ENCODE measurements around the gene CDCA5. TPM values are rescaled to one million over a fixed set of nuclear protein-coding genes. Genes with fewer than 3 reads are reported as not detected.

The CDCA5 gene
- total and polyA plus RNA-seq, 2 donors (not counting 1 experiment from before 2014, with no cell fraction given), result 3.0 to 4.6 TPM

GRCh38 chr11:65069217-65069616, 14.6 kb downstream of the CDCA5 start:
- Histone ChIP-seq H3K9ac (ENCODE audit: insufficient read depth, low read length) (no peak overlapping the region), H4K20me1 (ENCODE audit: control insufficient read depth, extremely low read depth, insufficient read depth, low read length) (no peaks in the 10 kb centered on the region), H3K9me3 (ENCODE audit: control insufficient read depth, insufficient read depth, low read depth, low read length) (no peaks in the 10 kb centered on the region), H3K4me3 (replicated peaks in 1 of 4; ENCODE audit: control extremely low read depth in 1 of 4, insufficient read depth in 1 of 4, low read depth in 3 of 4, low read length in 4 of 4) (no peak overlapping the region), H3K36me3 (ENCODE audit: control insufficient read depth, insufficient read depth, low read length) (no peaks in the 10 kb centered on the region), H3K4me1 (ENCODE audit: control insufficient read depth, extremely low read depth, insufficient read depth, low read length) (no peaks in the 10 kb centered on the region), H2AFZ (ENCODE audit: low read length) (no peak overlapping the region), H3K27me3 (ENCODE audit: control insufficient read depth, insufficient read depth, low read length) (no peaks in the 10 kb centered on the region), H3K27ac (ENCODE audit: insufficient read depth, low read length) (no peak overlapping the region), H3K79me2 (ENCODE audit: control insufficient read depth, insufficient read depth, low read length) (no peaks in the 10 kb centered on the region), H3K4me2 (ENCODE audit: extremely low read depth, insufficient read depth, low read length) (no peak overlapping the region)
- TF ChIP-seq EZH2 (IDR thresholded peaks at IDR 0.05; ENCODE audit: low read length, missing control alignments), result no peak
- no peak for TF ChIP-seq CTCF (conservative IDR thresholded peaks at IDR 0.05 in 1 of 2, IDR thresholded peaks at IDR 0.05 in 1 of 2; ENCODE audit: low read depth in 1 of 2, low read length in 2 of 2)
- no peak for DNase-seq (ENCODE audit: low read depth in 2 of 2)

GRCh38 chr11:65067446-65067845, 16.4 kb downstream of the CDCA5 start:
- no peaks in the 10 kb centered on the region for H3K79me2 ChIP-seq (ENCODE audit: control insufficient read depth, insufficient read depth, low read length)
- H3K9me3 ChIP-seq (ENCODE audit: control insufficient read depth, insufficient read depth, low read depth, low read length), result no peaks in the 10 kb centered on the region
- no peaks in the 10 kb centered on the region for H3K27me3 ChIP-seq (ENCODE audit: control insufficient read depth, insufficient read depth, low read length)
- H3K9ac ChIP-seq (ENCODE audit: insufficient read depth, low read length), result no peak overlapping the region
- H3K27ac ChIP-seq (ENCODE audit: insufficient read depth, low read length), result no peak overlapping the region
- no peak overlapping the region for H2AFZ ChIP-seq (ENCODE audit: low read length)
- DNase-seq (ENCODE audit: low read depth in 2 of 2), result no peak
- H3K4me3 ChIP-seq (replicated peaks in 1 of 4; ENCODE audit: control extremely low read depth in 1 of 4, insufficient read depth in 1 of 4, low read depth in 3 of 4, low read length in 4 of 4), result no peak overlapping the region
- no peaks in the 10 kb centered on the region for H3K4me1 ChIP-seq (ENCODE audit: control insufficient read depth, extremely low read depth, insufficient read depth, low read length)
- H3K36me3 ChIP-seq (ENCODE audit: control insufficient read depth, insufficient read depth, low read length), result no peaks in the 10 kb centered on the region
- H4K20me1 ChIP-seq (ENCODE audit: control insufficient read depth, extremely low read depth, insufficient read depth, low read length), result no peaks in the 10 kb centered on the region
- H3K4me2 ChIP-seq (ENCODE audit: extremely low read depth, insufficient read depth, low read length), result no peak overlapping the region
- no peak for TF ChIP-seq CTCF (conservative IDR thresholded peaks at IDR 0.05 in 1 of 2, IDR thresholded peaks at IDR 0.05 in 1 of 2; ENCODE audit: low read depth in 1 of 2, low read length in 2 of 2)

GRCh38 chr11:65066805-65067291, 17.0 kb downstream of the CDCA5 start:
- Histone ChIP-seq H3K9ac (ENCODE audit: insufficient read depth, low read length) (no peak overlapping the region), H3K79me2 (ENCODE audit: control insufficient read depth, insufficient read depth, low read length) (no peaks in the 10 kb centered on the region)
- DNase-seq (ENCODE audit: low read depth in 2 of 2), result no peak

More at GRCh38 chr11:65066805-65067291, 17.0 kb downstream of the CDCA5 start:
- no peaks in the 10 kb centered on the region for H3K36me3 ChIP-seq (ENCODE audit: control insufficient read depth, insufficient read depth, low read length)
- H3K9me3 ChIP-seq (ENCODE audit: control insufficient read depth, insufficient read depth, low read depth, low read length), result no peaks in the 10 kb centered on the region
- no peaks in the 10 kb centered on the region for H3K27me3 ChIP-seq (ENCODE audit: control insufficient read depth, insufficient read depth, low read length)
- H2AFZ ChIP-seq (ENCODE audit: low read length), result no peak overlapping the region
- no peak overlapping the region for H3K4me2 ChIP-seq (ENCODE audit: extremely low read depth, insufficient read depth, low read length)
- no peak overlapping the region for H3K4me3 ChIP-seq (replicated peaks in 1 of 4; ENCODE audit: control extremely low read depth in 1 of 4, insufficient read depth in 1 of 4, low read depth in 3 of 4, low read length in 4 of 4)
- TF ChIP-seq EZH2 (IDR thresholded peaks at IDR 0.05; ENCODE audit: low read length, missing control alignments) (no peak), CTCF (conservative IDR thresholded peaks at IDR 0.05 in 1 of 2, IDR thresholded peaks at IDR 0.05 in 1 of 2; ENCODE audit: low read depth in 1 of 2, low read length in 2 of 2) (no peak)
- H3K27ac ChIP-seq (ENCODE audit: insufficient read depth, low read length), result no peak overlapping the region
- no peaks in the 10 kb centered on the region for H4K20me1 ChIP-seq (ENCODE audit: control insufficient read depth, extremely low read depth, insufficient read depth, low read length)
- H3K4me1 ChIP-seq (ENCODE audit: control insufficient read depth, extremely low read depth, insufficient read depth, low read length), result no peaks in the 10 kb centered on the region

Measured in fibroblast of lung (primary cell).